IMR-90 (cell line): ENCODE data around the gene EDNRB.

Source experiments
- CEBPB ChIP-seq: IDR thresholded peaks from 2 replicates; pipeline ENCODE4 v1.6.1; 2012; ENCODE audit warnings: low read depth, low read length, improper control_type of control experiment
- TF ChIP-seq, protein P1 (sequence below): fragments of 150-350 bp; IDR thresholded peaks from 2 replicates; pipeline ENCODE4 v1.6.1; 2016; ENCODE audit warnings: low read depth, mild to moderate bottlenecking, low read length, moderate library complexity, borderline replicate concordance

DNA sequence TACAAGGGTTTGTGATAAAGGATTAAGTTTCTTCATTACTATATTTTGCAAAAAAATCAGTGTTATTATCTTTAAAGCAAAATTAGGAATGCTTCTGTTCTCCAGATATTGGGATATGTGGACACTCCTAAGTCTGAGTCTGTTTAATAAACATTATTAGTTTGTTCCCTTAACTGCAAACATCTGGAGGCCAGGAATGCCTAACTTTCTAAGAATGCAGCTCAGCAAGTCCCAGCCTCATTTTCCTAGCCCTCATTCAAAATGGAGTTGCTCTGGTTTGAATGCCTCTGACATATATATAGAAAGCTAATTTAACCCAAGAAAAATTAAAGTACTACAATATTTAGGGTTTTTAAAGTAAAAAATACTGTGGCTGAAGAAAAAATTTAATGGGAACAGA, 33.6 kb upstream of the EDNRB start:
- TF ChIP-seq CEBPB, result no peak
- TF ChIP-seq, protein P1, sequence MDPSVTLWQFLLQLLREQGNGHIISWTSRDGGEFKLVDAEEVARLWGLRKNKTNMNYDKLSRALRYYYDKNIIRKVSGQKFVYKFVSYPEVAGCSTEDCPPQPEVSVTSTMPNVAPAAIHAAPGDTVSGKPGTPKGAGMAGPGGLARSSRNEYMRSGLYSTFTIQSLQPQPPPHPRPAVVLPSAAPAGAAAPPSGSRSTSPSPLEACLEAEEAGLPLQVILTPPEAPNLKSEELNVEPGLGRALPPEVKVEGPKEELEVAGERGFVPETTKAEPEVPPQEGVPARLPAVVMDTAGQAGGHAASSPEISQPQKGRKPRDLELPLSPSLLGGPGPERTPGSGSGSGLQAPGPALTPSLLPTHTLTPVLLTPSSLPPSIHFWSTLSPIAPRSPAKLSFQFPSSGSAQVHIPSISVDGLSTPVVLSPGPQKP, result no peak
